ENCODE results near the gene ACSS2. TPM values are rescaled to one million over a fixed set of nuclear protein-coding genes. Genes with fewer than 3 reads are reported as not detected.

The ACSS2 gene
- total RNA-seq, 1 experiment from 2014 or later, result 25.4 TPM

DNA sequence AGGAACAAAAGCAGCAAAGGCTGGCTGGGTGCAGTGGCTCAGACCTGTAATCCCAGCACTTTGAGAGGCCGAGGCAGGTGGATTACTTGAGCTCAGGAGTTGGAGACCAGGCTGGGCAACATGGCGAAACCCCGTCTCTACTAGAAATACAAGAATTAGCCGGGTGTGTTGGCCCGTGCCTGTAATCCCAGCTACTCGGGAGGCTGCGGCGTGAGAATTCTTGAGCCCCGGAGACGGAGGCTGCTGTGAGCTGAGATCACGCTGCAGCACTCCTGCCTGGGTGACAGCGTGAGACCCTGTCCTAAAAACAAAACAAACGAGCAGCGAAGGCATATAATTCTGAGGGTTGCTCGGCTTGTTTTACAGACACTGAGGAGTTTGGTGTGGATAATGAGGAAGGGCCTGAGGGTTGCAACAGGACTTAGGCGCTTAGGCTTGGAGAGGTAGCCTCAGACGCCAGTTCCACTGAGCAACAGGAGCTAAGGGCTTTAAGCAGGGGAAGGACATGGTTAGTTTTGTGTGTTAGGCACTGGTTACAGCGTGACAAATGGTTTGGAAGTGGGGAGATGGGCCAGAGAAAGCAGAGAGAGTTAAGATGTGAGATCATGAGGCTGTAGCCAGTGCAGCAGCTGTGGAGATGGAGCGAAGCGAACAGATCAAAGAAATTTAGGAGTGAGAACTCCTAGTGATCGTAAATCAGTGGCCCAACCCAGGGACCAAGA, 80.5 kb downstream of the ACSS2 start:
- no peaks in the 10 kb centered on the region for H3K36me3 ChIP-seq (ENCODE audit: control insufficient read depth, insufficient read depth, low read length)
- peaks cover 11% of the 10 kb centered on the region for H3K4me1 ChIP-seq (ENCODE audit: control insufficient read depth, insufficient read depth, low read length)
- no peak overlapping the region for H3K27ac ChIP-seq (ENCODE audit: low read length)
- no TSS peak for BruUV-seq (replicated peaks)
- H3K27me3 ChIP-seq (ENCODE audit: control insufficient read depth, insufficient read depth, low read length), result no peaks in the 10 kb centered on the region
- no peak for DNase-seq (ENCODE audit: low read depth, low spot score)
- POLR2A ChIA-PET, result no interaction called here
- intact Hi-C loops (cut with micrococcal nuclease; ENCODE audit: unreplicated experiment) (no loop called here), in situ Hi-C loops (cut with HindIII; ENCODE audit: low pct_unique_long_range_greater_than_20kb, low sequenced_read_pairs) (no loop called here)
- no peaks in the 10 kb centered on the region for H3K9me3 ChIP-seq (ENCODE audit: control insufficient read depth, insufficient read depth, low read depth, low read length)
- CTCF ChIA-PET, result interaction anchor here (1.2 kb wide), 1 partner anchor 83 kb away, joined by 3 read pairs; no protein-coding TSS in a partner anchor
- ATAC-seq, result no peak
- H3K4me3 ChIP-seq (ENCODE audit: low read depth in 2 of 2, low read length in 2 of 2), result no peak overlapping the region
- TF ChIP-seq, protein P1, sequence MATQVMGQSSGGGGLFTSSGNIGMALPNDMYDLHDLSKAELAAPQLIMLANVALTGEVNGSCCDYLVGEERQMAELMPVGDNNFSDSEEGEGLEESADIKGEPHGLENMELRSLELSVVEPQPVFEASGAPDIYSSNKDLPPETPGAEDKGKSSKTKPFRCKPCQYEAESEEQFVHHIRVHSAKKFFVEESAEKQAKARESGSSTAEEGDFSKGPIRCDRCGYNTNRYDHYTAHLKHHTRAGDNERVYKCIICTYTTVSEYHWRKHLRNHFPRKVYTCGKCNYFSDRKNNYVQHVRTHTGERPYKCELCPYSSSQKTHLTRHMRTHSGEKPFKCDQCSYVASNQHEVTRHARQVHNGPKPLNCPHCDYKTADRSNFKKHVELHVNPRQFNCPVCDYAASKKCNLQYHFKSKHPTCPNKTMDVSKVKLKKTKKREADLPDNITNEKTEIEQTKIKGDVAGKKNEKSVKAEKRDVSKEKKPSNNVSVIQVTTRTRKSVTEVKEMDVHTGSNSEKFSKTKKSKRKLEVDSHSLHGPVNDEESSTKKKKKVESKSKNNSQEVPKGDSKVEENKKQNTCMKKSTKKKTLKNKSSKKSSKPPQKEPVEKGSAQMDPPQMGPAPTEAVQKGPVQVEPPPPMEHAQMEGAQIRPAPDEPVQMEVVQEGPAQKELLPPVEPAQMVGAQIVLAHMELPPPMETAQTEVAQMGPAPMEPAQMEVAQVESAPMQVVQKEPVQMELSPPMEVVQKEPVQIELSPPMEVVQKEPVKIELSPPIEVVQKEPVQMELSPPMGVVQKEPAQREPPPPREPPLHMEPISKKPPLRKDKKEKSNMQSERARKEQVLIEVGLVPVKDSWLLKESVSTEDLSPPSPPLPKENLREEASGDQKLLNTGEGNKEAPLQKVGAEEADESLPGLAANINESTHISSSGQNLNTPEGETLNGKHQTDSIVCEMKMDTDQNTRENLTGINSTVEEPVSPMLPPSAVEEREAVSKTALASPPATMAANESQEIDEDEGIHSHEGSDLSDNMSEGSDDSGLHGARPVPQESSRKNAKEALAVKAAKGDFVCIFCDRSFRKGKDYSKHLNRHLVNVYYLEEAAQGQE (IDR thresholded peaks at IDR 0.05; ENCODE audit: insufficient read depth in 1 of 2, low read depth in 2 of 2, low read length in 1 of 2), result no peak
- TF ChIP-seq TCF7L2 (IDR thresholded peaks at IDR 0.05; ENCODE audit: low read depth, low read length) (no peak), SIN3A (IDR thresholded peaks at IDR 0.05; ENCODE audit: borderline replicate concordance, insufficient read depth, low read depth, low read length) (no peak), POLR2AphosphoS5 (IDR thresholded peaks at IDR 0.05; ENCODE audit: low read depth, low read length) (no peak)
- TF ChIP-seq, protein P2, sequence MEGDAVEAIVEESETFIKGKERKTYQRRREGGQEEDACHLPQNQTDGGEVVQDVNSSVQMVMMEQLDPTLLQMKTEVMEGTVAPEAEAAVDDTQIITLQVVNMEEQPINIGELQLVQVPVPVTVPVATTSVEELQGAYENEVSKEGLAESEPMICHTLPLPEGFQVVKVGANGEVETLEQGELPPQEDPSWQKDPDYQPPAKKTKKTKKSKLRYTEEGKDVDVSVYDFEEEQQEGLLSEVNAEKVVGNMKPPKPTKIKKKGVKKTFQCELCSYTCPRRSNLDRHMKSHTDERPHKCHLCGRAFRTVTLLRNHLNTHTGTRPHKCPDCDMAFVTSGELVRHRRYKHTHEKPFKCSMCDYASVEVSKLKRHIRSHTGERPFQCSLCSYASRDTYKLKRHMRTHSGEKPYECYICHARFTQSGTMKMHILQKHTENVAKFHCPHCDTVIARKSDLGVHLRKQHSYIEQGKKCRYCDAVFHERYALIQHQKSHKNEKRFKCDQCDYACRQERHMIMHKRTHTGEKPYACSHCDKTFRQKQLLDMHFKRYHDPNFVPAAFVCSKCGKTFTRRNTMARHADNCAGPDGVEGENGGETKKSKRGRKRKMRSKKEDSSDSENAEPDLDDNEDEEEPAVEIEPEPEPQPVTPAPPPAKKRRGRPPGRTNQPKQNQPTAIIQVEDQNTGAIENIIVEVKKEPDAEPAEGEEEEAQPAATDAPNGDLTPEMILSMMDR (IDR thresholded peaks at IDR 0.05), result no peak

DNA sequence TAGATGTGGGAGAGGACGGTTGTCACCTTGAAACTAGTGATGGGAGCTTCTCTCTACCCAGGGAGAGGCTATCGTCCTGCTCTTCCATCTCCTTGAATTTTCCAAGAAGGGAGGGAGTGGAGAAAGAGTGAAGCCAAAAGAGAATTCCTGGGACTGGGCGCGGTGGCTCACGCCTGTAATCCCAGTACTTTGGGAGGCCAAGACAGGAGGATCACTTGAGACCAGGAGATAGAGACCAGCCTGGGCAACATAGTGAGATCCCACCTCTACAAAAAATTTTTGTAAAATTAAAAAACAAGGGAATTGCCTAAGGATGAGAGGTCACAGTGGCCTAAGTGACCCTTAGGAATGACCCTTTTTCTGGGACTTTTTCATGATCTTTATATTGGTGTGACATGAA, 88.1 kb downstream of the ACSS2 start:
- CTCF ChIA-PET, result no interaction called here
- ATAC-seq (no peak), DNase-seq (ENCODE audit: low read depth, low spot score) (no peak)
- BruUV-seq (replicated peaks), result no TSS peak
- no peaks in the 10 kb centered on the region for H3K4me1 ChIP-seq (ENCODE audit: control insufficient read depth, insufficient read depth, low read length)
- in situ Hi-C loops (cut with HindIII; ENCODE audit: low pct_unique_long_range_greater_than_20kb, low sequenced_read_pairs) (no loop called here), intact Hi-C loops (cut with micrococcal nuclease; ENCODE audit: unreplicated experiment) (no loop called here)
- POLR2A ChIA-PET, result no interaction called here
- no peaks in the 10 kb centered on the region for H3K9me3 ChIP-seq (ENCODE audit: control insufficient read depth, insufficient read depth, low read depth, low read length)
- H3K4me3 ChIP-seq (ENCODE audit: low read depth in 2 of 2, low read length in 2 of 2), result no peak overlapping the region
- no peak overlapping the region for H3K27ac ChIP-seq (ENCODE audit: low read length)
- H3K36me3 ChIP-seq (ENCODE audit: control insufficient read depth, insufficient read depth, low read length), result no peaks in the 10 kb centered on the region
- no peaks in the 10 kb centered on the region for H3K27me3 ChIP-seq (ENCODE audit: control insufficient read depth, insufficient read depth, low read length)
- no peak for TF ChIP-seq TCF7L2 (IDR thresholded peaks at IDR 0.05; ENCODE audit: low read depth, low read length)
- TF ChIP-seq, protein P1 (IDR thresholded peaks at IDR 0.05; ENCODE audit: insufficient read depth in 1 of 2, low read depth in 2 of 2, low read length in 1 of 2), result no peak
- TF ChIP-seq POLR2AphosphoS5 (IDR thresholded peaks at IDR 0.05; ENCODE audit: low read depth, low read length), result no peak
- TF ChIP-seq SIN3A (IDR thresholded peaks at IDR 0.05; ENCODE audit: borderline replicate concordance, insufficient read depth, low read depth, low read length), result no peak
- TF ChIP-seq, protein P2 (IDR thresholded peaks at IDR 0.05), result no peak
